GM10266 (cell line): ENCODE results near the gene MT1E.
"Not testable (repeated sequence)": the region's sequence is repeated elsewhere in the genome, so short reads cannot be mapped to it uniquely, and the experiment has no call there.

Experiments
- DNase-seq: peaks from one replicate; pipeline ENCODE4 v3.0.0; 2012; ENCODE audit errors: extremely low spot score
- CTCF ChIP-seq: IDR thresholded peaks from 2 replicates; pipeline ENCODE4 v1.5.1; 2012; ENCODE audit warnings: mild to moderate bottlenecking, low read depth; ENCODE audit not compliant: control insufficient read depth, insufficient read depth; ENCODE audit errors: missing control alignments

MT1E gene

GRCh38 chr16:56673921-56674320 is 48.3 kb downstream of the MT1E start:
- TF ChIP-seq CTCF = peak; percentile 50
- DNase-seq = no peak

GRCh38 chr16:56674570-56674969 is 49.0 kb downstream of the MT1E start:
- not testable (repeated sequence) for DNase-seq

GRCh38 chr16:56675685-56676210 is 50.2 kb downstream of the MT1E start:
- no peak for TF ChIP-seq CTCF
- DNase-seq = no peak
